ENCODE data around the gene CEP57. TPM values are rescaled to one million over a fixed set of nuclear protein-coding genes. Genes with fewer than 3 reads are reported as not detected.

The CEP57 gene
- total RNA-seq, 1 donor from 2014 or later: 43.2 TPM

GRCh38 chr11:95794086-95794485, 3.8 kb downstream of the CEP57 start:
- H3K4me1 ChIP-seq: peaks cover 23% of the 10 kb centered on the region
- no peaks in the 10 kb centered on the region for H3K27me3 ChIP-seq
- no peak overlapping the region for H3K4me3 ChIP-seq
- no peak overlapping the region for H3K27ac ChIP-seq
- DNase-seq (ENCODE audit: extremely low spot score in 2 of 2): no peak
- TF ChIP-seq POLR2AphosphoS5 (IDR thresholded peaks at IDR 0.05; ENCODE audit: insufficient read depth in 1 of 2, low read depth in 1 of 2) (no peak), POLR2A (IDR thresholded peaks at IDR 0.05) (no peak), CTCF (IDR thresholded peaks at IDR 0.05) (no peak)
- no peaks in the 10 kb centered on the region for H3K9me3 ChIP-seq
- no peaks in the 10 kb centered on the region for H3K36me3 ChIP-seq
- intact Hi-C loops (cut with DNase I): no loop called here

- H3K4me3 ChIP-seq: no peak overlapping the region
- DNase-seq (ENCODE audit: extremely low spot score in 2 of 2): no peak
- intact Hi-C loops (cut with DNase I): no loop called here
- no peak overlapping the region for H3K27ac ChIP-seq
- no peaks in the 10 kb centered on the region for H3K27me3 ChIP-seq
- TF ChIP-seq CTCF (IDR thresholded peaks at IDR 0.05): no peak
- no peak for TF ChIP-seq POLR2A (IDR thresholded peaks at IDR 0.05)
- no peak for TF ChIP-seq POLR2AphosphoS5 (IDR thresholded peaks at IDR 0.05; ENCODE audit: insufficient read depth in 1 of 2, low read depth in 1 of 2)
- peaks cover 0 to 11% of the 10 kb centered on the region in 2 donors for H3K36me3 ChIP-seq
- H3K4me1 ChIP-seq: peaks cover 23% of the 10 kb centered on the region
- no peaks in the 10 kb centered on the region for H3K9me3 ChIP-seq
Observed at GRCh38 chr11:95795627-95796295, 5.5 kb downstream of the CEP57 start.

- intact Hi-C loops (cut with DNase I): no loop called here
- Histone ChIP-seq H3K4me3 (no peak overlapping the region), H3K4me1 (peaks cover 18% of the 10 kb centered on the region), H3K9me3 (no peaks in the 10 kb centered on the region), H3K36me3 (peaks cover 0 to 11% of the 10 kb centered on the region in 2 donors), H3K27ac (no peak overlapping the region), H3K27me3 (no peaks in the 10 kb centered on the region)
- no peak for TF ChIP-seq POLR2A (IDR thresholded peaks at IDR 0.05)
- TF ChIP-seq CTCF (IDR thresholded peaks at IDR 0.05): no peak
- TF ChIP-seq POLR2AphosphoS5 (IDR thresholded peaks at IDR 0.05; ENCODE audit: insufficient read depth in 1 of 2, low read depth in 1 of 2): no peak
- no peak for DNase-seq (ENCODE audit: extremely low spot score in 2 of 2)
Observed at GRCh38 chr11:95796501-95796900, 6.2 kb downstream of the CEP57 start.

- TF ChIP-seq POLR2AphosphoS5 (IDR thresholded peaks at IDR 0.05; ENCODE audit: insufficient read depth in 1 of 2, low read depth in 1 of 2) (no peak), POLR2A (IDR thresholded peaks at IDR 0.05) (no peak), CTCF (IDR thresholded peaks at IDR 0.05) (no peak)
- Histone ChIP-seq H3K4me1 (no peaks in the 10 kb centered on the region), H3K27ac (no peak overlapping the region), H3K36me3 (peaks cover 0 to 11% of the 10 kb centered on the region in 2 donors), H3K4me3 (no peak overlapping the region), H3K9me3 (no peaks in the 10 kb centered on the region), H3K27me3 (no peaks in the 10 kb centered on the region)
- no peak for DNase-seq (ENCODE audit: extremely low spot score in 2 of 2)
- intact Hi-C loops (cut with DNase I): no loop called here
Observed at GRCh38 chr11:95799546-95799945, 9.2 kb downstream of the CEP57 start.

- H3K9me3 ChIP-seq: no peaks in the 10 kb centered on the region
- peaks cover 0 to 11% of the 10 kb centered on the region in 2 donors for H3K36me3 ChIP-seq
- H3K27me3 ChIP-seq: no peaks in the 10 kb centered on the region
- intact Hi-C loops (cut with DNase I): no loop called here
- DNase-seq (ENCODE audit: extremely low spot score in 2 of 2): no peak
- no peaks in the 10 kb centered on the region for H3K4me1 ChIP-seq
- H3K4me3 ChIP-seq: no peak overlapping the region
- TF ChIP-seq POLR2AphosphoS5 (IDR thresholded peaks at IDR 0.05; ENCODE audit: insufficient read depth in 1 of 2, low read depth in 1 of 2) (no peak), CTCF (IDR thresholded peaks at IDR 0.05) (no peak), POLR2A (IDR thresholded peaks at IDR 0.05) (no peak)
- H3K27ac ChIP-seq: no peak overlapping the region
Observed at GRCh38 chr11:95800438-95800837, 10.1 kb downstream of the CEP57 start.

All from vagina (tissue), 2 donors.